ENCODE data around the gene TNS4.

The TNS4 gene

DNA sequence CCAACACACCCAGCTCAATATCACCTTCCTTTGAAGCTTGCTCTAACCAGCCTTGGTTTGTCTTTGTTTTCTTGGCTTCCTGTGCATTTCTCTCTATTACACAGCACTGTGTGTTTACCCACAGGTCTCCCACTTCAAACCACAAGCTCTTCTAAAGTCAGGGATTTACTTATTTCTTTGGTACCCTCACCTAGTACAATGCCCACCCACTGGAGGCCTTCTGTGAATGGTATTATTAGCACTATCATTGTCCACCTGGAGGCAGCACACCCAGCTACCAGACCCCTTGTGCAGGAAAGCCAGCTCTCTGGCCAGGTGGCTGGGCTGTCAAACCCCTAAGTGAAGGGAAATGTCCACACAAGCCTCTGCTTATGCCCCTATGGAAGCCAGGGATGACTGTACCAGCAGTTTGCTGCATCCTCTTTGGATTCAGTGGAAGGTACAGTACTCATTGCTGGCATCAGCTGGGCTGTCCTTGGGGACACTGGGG lies 74.4 kb downstream of the TNS4 start:
- Histone ChIP-seq H3K79me2 (ENCODE audit: insufficient read depth, low read length) (no peaks in the 10 kb centered on the region), H3K4me2 (ENCODE audit: insufficient read depth, low read length) (no peak overlapping the region; the same call in 1 of the 2 replicates), H3K36me3 (ENCODE audit: insufficient read depth, low read length) (no peaks in the 10 kb centered on the region), H3K27me3 (ENCODE audit: insufficient read depth, low read length, poor library complexity) (no peaks in the 10 kb centered on the region), H2AFZ (ENCODE audit: low read depth, low read length) (no peak overlapping the region), H3K9ac (ENCODE audit: low read depth, low read length) (no peak overlapping the region), H3K4me3 (ENCODE audit: low read depth in 1 of 2, low read length in 2 of 2) (no peak overlapping the region), H3K27ac (ENCODE audit: low read length) (peak overlapping the region; percentile 63), H3K4me1 (ENCODE audit: insufficient read depth, low read length) (peaks cover 25% of the 10 kb centered on the region), H4K20me1 (ENCODE audit: insufficient read depth, low read length) (0 out of 2 replicates have a peak, but pooled peaks cover 3% of the 10 kb centered on the region), H3K9me3 (ENCODE audit: insufficient read depth, low read length, severe bottlenecking) (no peaks in the 10 kb centered on the region)
- TF ChIP-seq, protein P1, sequence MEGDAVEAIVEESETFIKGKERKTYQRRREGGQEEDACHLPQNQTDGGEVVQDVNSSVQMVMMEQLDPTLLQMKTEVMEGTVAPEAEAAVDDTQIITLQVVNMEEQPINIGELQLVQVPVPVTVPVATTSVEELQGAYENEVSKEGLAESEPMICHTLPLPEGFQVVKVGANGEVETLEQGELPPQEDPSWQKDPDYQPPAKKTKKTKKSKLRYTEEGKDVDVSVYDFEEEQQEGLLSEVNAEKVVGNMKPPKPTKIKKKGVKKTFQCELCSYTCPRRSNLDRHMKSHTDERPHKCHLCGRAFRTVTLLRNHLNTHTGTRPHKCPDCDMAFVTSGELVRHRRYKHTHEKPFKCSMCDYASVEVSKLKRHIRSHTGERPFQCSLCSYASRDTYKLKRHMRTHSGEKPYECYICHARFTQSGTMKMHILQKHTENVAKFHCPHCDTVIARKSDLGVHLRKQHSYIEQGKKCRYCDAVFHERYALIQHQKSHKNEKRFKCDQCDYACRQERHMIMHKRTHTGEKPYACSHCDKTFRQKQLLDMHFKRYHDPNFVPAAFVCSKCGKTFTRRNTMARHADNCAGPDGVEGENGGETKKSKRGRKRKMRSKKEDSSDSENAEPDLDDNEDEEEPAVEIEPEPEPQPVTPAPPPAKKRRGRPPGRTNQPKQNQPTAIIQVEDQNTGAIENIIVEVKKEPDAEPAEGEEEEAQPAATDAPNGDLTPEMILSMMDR (IDR thresholded peaks at IDR 0.05; ENCODE audit: borderline replicate concordance, extremely low read depth, low read length, poor library complexity, severe bottlenecking), result peak; percentile 23
- no peak for TF ChIP-seq EZH2 (IDR thresholded peaks at IDR 0.05; ENCODE audit: borderline replicate concordance, low read depth, low read length, severe bottlenecking)
- peak; percentile 98 for ATAC-seq (ENCODE audit: insufficient read depth, low read depth)
- DNase-seq, result peak; percentile 52

Measured in DND-41 (cell line).